GM12878 (cell line): ENCODE measurements around the gene CARD10. TPM values are rescaled to one million over a fixed set of nuclear protein-coding genes. Genes with fewer than 3 reads are reported as not detected.

Source experiments
- ATAC-seq: fragments of 200-7000 bp; cut with Tn5 transposase; 3 replicates; pipeline ENCODE4 v1.9.1; 2020; ENCODE audit warnings: mild to moderate bottlenecking, moderate library complexity
- BruUV-seq: library from RNA; stranded (reverse); fragments of 400-500 nt; replicated peaks from 2 replicates; lab custom pipeline; 2021; lab: Mats Ljungman, UMichigan
- CTCF ChIA-PET: fragments of 300-600 bp; sonication (Branson Sonifier 250); formaldehyde crosslinking; extraction: SDS; loops from one replicate; lab custom pipeline; 2021; ENCODE audit warnings: inconsistent platforms; lab: Yijun Ruan, JAX
- POLR2A ChIA-PET: fragments of 350-600 bp; formaldehyde crosslinking; extraction: SDS; loops from one replicate; lab custom pipeline; 2021; ENCODE audit warnings: inconsistent platforms; lab: Charles Lee
- RAD21 ChIA-PET: fragments of 300-600 bp; sonication (Branson Sonifier 250); formaldehyde crosslinking; loops from one replicate; lab custom pipeline; 2023; ENCODE audit warnings: antibody characterized with exemption; ENCODE audit not compliant: unreplicated experiment; lab: Charles Lee
- SMC1A ChIA-PET: fragments of 300-600 bp; sonication (Branson Sonifier 250); formaldehyde crosslinking; loops from one replicate; lab custom pipeline; 2023; ENCODE audit not compliant: unreplicated experiment, uncharacterized antibody; lab: Charles Lee
- DNase-seq: peaks from one replicate; pipeline ENCODE4 v3.0.0-alpha.2; 2011; ENCODE audit warnings: low read depth, low spot score
- FAIRE-seq: peaks from 3 replicates; lab custom pipeline; 2011; peaks lifted over from hg19 to GRCh38; lab: Jason Lieb, UNC
- H2AFZ ChIP-seq: 2 replicates; pipeline ENCODE4 v1.6.0; 2011; ENCODE audit warnings: low read depth, low read length, control low read depth; ENCODE audit not compliant: control insufficient read depth
- H3K27ac ChIP-seq: 2 replicates; pipeline ENCODE4 v1.5.1; 2011; ENCODE audit warnings: control low read depth; ENCODE audit not compliant: control insufficient read depth, insufficient read depth
- H3K27me3 ChIP-seq, 2 experiments: replicated peaks in 1 of 2; 2 replicates each; pipeline versions ENCODE4 v1.6.0 to v1.6.1; 2011; ENCODE audit warnings: low read length in 1 of 2; ENCODE audit not compliant: control insufficient read depth in 2 of 2, insufficient read depth in 2 of 2
- H3K36me3 ChIP-seq, 2 experiments: 2 replicates each; pipeline ENCODE4 v1.5.1; 2011; ENCODE audit warnings: low read length in 1 of 2; ENCODE audit not compliant: control insufficient read depth in 2 of 2, insufficient read depth in 2 of 2
- H3K4me1 ChIP-seq: 2 replicates; pipeline ENCODE4 v1.6.1; 2011; ENCODE audit warnings: mild to moderate bottlenecking, low read length, moderate library complexity, mixed read lengths; ENCODE audit not compliant: control insufficient read depth, insufficient read depth
- H3K4me2 ChIP-seq: 2 replicates; pipeline ENCODE4 v1.6.0; 2011; ENCODE audit warnings: control low read depth; ENCODE audit not compliant: control insufficient read depth, insufficient read depth
- H3K4me3 ChIP-seq: fragments of 200-600 bp; sonication (generic); 2 replicates; pipeline ENCODE4 v1.5.1; 2016
- H3K79me2 ChIP-seq: 2 replicates; pipeline ENCODE4 v1.6.0; 2011; ENCODE audit warnings: low read length; ENCODE audit not compliant: control insufficient read depth, insufficient read depth
- H3K9ac ChIP-seq: 2 replicates; pipeline ENCODE4 v1.8.0; 2011; ENCODE audit warnings: low read length, control low read depth, mixed read lengths; ENCODE audit not compliant: control insufficient read depth, insufficient read depth
- H3K9me3 ChIP-seq: replicated peaks from 3 replicates; pipeline ENCODE4 v1.5.1; 2011; ENCODE audit warnings: mild to moderate bottlenecking, low read length; ENCODE audit not compliant: control insufficient read depth, insufficient read depth
- H4K20me1 ChIP-seq: 2 replicates; pipeline ENCODE4 v1.6.0; 2011; ENCODE audit not compliant: control insufficient read depth, insufficient read depth
- DPF2 ChIP-seq: fragments of 450-650 bp; IDR thresholded peaks from 2 replicates; pipeline ENCODE4 v1.6.1; 2017; ENCODE audit warnings: mild to moderate bottlenecking
- SUZ12 ChIP-seq: fragments of 200-600 bp; sonication (generic); IDR thresholded peaks from one replicate; pipeline ENCODE4 v1.6.1; 2018; ENCODE audit warnings: antibody characterized with exemption, mild to moderate bottlenecking; ENCODE audit not compliant: unreplicated experiment
- WGBS: methylation state at CpG from one replicate; pipeline ENCODE4 v1.1.6; 2016; ENCODE audit warnings: low lambda C conversion rate; ENCODE audit not compliant: insufficient replicate concordance, insufficient coverage; ENCODE audit errors: missing lambda C conversion rate; 5-methylcytosine and 5-hydroxymethylcytosine counted together
- in situ Hi-C: fragments of 300-500 bp; cut with MboI; formaldehyde crosslinking; loops from 9 replicates; pipeline ENCODE4 v1.14.3; 2018; ENCODE audit warnings: mixed read lengths
- intact Hi-C: fragments of 100-400 bp; cut with micrococcal nuclease; formaldehyde crosslinking; loops from one replicate; pipeline ENCODE4 v1.14.2; 2022; ENCODE audit not compliant: unreplicated experiment
- polyA plus RNA-seq, 11 experiments: library from polyadenylated mRNA; depleted of rRNA in 4 of 11; unstranded in 6 of 11; stranded (reverse) in 5 of 11; fragments of >200 nt; fragmentation: Nextera tagmentation in 4 of 11; fragmentation: Illumina TruSeq in 1 of 11; extraction: Ambion mirVana in 4 of 11; extraction: Trizol in 1 of 11; gene quantifications; 1 replicate in 1 of 11; 2 replicates in 10 of 11; pipeline versions ENCODE4 v1.2.1 to v1.2.3, GENCODE V29; 2011 to 2016; ENCODE audit warnings: inconsistent platforms in 2 of 11, missing spikeins in 2 of 11, low read depth in 1 of 11
- total RNA-seq, 4 experiments: library from RNA; depleted of rRNA in 3 of 4; stranded (reverse); fragments of >200 nt in 3 of 4; fragmentation: Illumina TruSeq in 1 of 4; extraction: Trizol in 1 of 4; gene quantifications; 2 replicates each; pipeline versions ENCODE4 v1.2.1 to v1.2.3, GENCODE V29; 2013 to 2021
- TF ChIP-seq, protein P1 (sequence below): fragments of 450-650 bp; IDR thresholded peaks from 2 replicates; pipeline ENCODE4 v1.6.1; 2017; ENCODE audit warnings: mild to moderate bottlenecking, moderate library complexity
- TF ChIP-seq, protein P2 (sequence below): IDR thresholded peaks from 2 replicates; pipeline ENCODE4 v1.6.1; 2012; ENCODE audit warnings: low read depth, low read length, improper control_type of control experiment
- TF ChIP-seq, protein P3 (sequence below): IDR thresholded peaks from 2 replicates; pipeline ENCODE4 v1.6.1; 2012; ENCODE audit warnings: low read depth, low read length, improper control_type of control experiment

Gene CARD10
- total and polyA plus RNA-seq, 10 of the 15 experiments (the other 5 are each of a cell fraction or from before 2014, with no cell fraction given): 0.08 to 0.10 (median 0.10) TPM; not detected in 7

GRCh38 chr22:37560608-37561211, 41.5 kb upstream of the CARD10 start:
- no peak overlapping the region for H3K27ac ChIP-seq

More at GRCh38 chr22:37560608-37561211, 41.5 kb upstream of the CARD10 start:
- no peak for FAIRE-seq
- no peak overlapping the region for H3K4me2 ChIP-seq
- no peak for ATAC-seq
- SMC1A ChIA-PET: interaction anchor here (0.8 to 3.6 kb wide), 3 partner anchors 12 to 23 kb away, joined by 3 to 26 read pairs (median 7); no protein-coding TSS in a partner anchor
- H2AFZ ChIP-seq: no peak overlapping the region
- no peaks in the 10 kb centered on the region for H3K79me2 ChIP-seq
- 4% methylated on average over 33 of the region's 72 CpGs for WGBS
- H3K36me3 ChIP-seq: no peaks in the 10 kb centered on the region
- H3K4me1 ChIP-seq: no peaks in the 10 kb centered on the region; the same call in 1 of the 2 replicates
- TF ChIP-seq SUZ12 (peak; percentile 93), DPF2 (peak; percentile 18; the same call in 1 of the 2 replicates)
- TF ChIP-seq, protein P1, sequence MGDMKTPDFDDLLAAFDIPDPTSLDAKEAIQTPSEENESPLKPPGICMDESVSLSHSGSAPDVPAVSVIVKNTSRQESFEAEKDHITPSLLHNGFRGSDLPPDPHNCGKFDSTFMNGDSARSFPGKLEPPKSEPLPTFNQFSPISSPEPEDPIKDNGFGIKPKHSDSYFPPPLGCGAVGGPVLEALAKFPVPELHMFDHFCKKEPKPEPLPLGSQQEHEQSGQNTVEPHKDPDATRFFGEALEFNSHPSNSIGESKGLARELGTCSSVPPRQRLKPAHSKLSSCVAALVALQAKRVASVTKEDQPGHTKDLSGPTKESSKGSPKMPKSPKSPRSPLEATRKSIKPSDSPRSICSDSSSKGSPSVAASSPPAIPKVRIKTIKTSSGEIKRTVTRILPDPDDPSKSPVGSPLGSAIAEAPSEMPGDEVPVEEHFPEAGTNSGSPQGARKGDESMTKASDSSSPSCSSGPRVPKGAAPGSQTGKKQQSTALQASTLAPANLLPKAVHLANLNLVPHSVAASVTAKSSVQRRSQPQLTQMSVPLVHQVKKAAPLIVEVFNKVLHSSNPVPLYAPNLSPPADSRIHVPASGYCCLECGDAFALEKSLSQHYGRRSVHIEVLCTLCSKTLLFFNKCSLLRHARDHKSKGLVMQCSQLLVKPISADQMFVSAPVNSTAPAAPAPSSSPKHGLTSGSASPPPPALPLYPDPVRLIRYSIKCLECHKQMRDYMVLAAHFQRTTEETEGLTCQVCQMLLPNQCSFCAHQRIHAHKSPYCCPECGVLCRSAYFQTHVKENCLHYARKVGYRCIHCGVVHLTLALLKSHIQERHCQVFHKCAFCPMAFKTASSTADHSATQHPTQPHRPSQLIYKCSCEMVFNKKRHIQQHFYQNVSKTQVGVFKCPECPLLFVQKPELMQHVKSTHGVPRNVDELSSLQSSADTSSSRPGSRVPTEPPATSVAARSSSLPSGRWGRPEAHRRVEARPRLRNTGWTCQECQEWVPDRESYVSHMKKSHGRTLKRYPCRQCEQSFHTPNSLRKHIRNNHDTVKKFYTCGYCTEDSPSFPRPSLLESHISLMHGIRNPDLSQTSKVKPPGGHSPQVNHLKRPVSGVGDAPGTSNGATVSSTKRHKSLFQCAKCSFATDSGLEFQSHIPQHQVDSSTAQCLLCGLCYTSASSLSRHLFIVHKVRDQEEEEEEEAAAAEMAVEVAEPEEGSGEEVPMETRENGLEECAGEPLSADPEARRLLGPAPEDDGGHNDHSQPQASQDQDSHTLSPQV: no peak
- TF ChIP-seq, protein P2, sequence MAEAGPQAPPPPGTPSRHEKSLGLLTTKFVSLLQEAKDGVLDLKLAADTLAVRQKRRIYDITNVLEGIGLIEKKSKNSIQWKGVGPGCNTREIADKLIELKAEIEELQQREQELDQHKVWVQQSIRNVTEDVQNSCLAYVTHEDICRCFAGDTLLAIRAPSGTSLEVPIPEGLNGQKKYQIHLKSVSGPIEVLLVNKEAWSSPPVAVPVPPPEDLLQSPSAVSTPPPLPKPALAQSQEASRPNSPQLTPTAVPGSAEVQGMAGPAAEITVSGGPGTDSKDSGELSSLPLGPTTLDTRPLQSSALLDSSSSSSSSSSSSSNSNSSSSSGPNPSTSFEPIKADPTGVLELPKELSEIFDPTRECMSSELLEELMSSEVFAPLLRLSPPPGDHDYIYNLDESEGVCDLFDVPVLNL: no peak
- TF ChIP-seq, protein P3, sequence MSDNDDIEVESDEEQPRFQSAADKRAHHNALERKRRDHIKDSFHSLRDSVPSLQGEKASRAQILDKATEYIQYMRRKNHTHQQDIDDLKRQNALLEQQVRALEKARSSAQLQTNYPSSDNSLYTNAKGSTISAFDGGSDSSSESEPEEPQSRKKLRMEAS: no peak
- TF ChIP-seq, all 136 proteins: peak for 2
- Histone ChIP-seq H3K4me3 (no peak overlapping the region), H3K9ac (no peak overlapping the region), H3K27me3 (peaks cover 16% of the 10 kb centered on the region in 2 experiments), H3K9me3 (no peaks in the 10 kb centered on the region), H4K20me1 (no peaks in the 10 kb centered on the region)
- BruUV-seq: no TSS peak
- intact Hi-C loops (loop anchor here (10.0 kb wide), 1 partner anchor 246 kb away; no protein-coding TSS in a partner anchor), in situ Hi-C loops (no loop called here)
- DNase-seq: no peak
- ChIA-PET CTCF (interaction anchor here (0.7 to 22.0 kb wide), 8 partner anchors 10 to 88 kb away, joined by 3 to 541 read pairs (median 6); partner anchors contain the start of genes LGALS2 and MFNG), RAD21 (interaction anchor here (8.4 kb wide), 1 partner anchor 18 kb away, joined by 237 read pairs; no protein-coding TSS in a partner anchor), POLR2A (no interaction called here)
